Esophagus squamous epithelium (tissue), 5 donors: ENCODE results near the gene RAD51C. TPM values are rescaled to one million over a fixed set of nuclear protein-coding genes. Genes with fewer than 3 reads are reported as not detected.

Source experiments
- DNase-seq: peaks from one replicate; lab custom pipeline; 2025; lab: John Stamatoyannopoulos, UW
- H3K27ac ChIP-seq, 4 donors: fragments of 200-600 bp; sonication (generic); one replicate each; pipeline ENCODE4 v1.5.1; 2016 to 2019; ENCODE audit warnings: mild to moderate bottlenecking in 1 of 4
- H3K27me3 ChIP-seq, 4 donors: fragments of 200-600 bp; sonication (generic); 1 replicate in 3 of 4; 2 replicates in 1 of 4; pipeline versions ENCODE4 v1.5.1 to v1.6.0; 2017 to 2021; ENCODE audit warnings: antibody characterized with exemption in 1 of 4
- H3K36me3 ChIP-seq, 3 donors: fragments of 200-600 bp; sonication (generic); one replicate each; pipeline ENCODE4 v1.5.1; 2016 to 2019
- H3K4me1 ChIP-seq, 3 donors: fragments of 200-600 bp; sonication (generic); one replicate each; pipeline ENCODE4 v1.5.1; 2017 to 2019
- H3K4me3 ChIP-seq, 4 donors: fragments of 200-600 bp; sonication (generic); 1 replicate in 3 of 4; 2 replicates in 1 of 4; pipeline ENCODE4 v1.5.1; 2016 to 2019; ENCODE audit warnings: mild to moderate bottlenecking in 2 of 4, moderate library complexity in 1 of 4
- H3K9me3 ChIP-seq, 3 donors: fragments of 200-600 bp; sonication (generic); one replicate each; pipeline ENCODE4 v1.5.1; 2016 to 2019
- CTCF ChIP-seq, 6 experiments: fragments of 450-650 bp in 4 of 6; fragments of 200-600 bp in 2 of 6; sonication (generic) in 2 of 6; IDR thresholded peaks; one replicate each; pipeline ENCODE4 v1.5.1; 2016 to 2019; ENCODE audit warnings: antibody characterized with exemption in 6 of 6, mild to moderate bottlenecking in 4 of 6, moderate library complexity in 4 of 6
- POLR2A ChIP-seq, 4 donors: fragments of 450-650 bp; IDR thresholded peaks; one replicate each; pipeline ENCODE4 v1.6.1; 2017; ENCODE audit warnings: antibody characterized with exemption in 4 of 4, mild to moderate bottlenecking in 4 of 4, moderate library complexity in 3 of 4
- WGBS, 2 donors: methylation state at CpG; one replicate each; pipeline ENCODE4 v1.1.5; 2018; 5-methylcytosine and 5-hydroxymethylcytosine counted together
- intact Hi-C: fragments of 100-400 bp; cut with DNase I; formaldehyde crosslinking; loops from one replicate; pipeline ENCODE4 v1.15.0; 2022
- total RNA-seq, 4 donors: library from RNA; depleted of rRNA; stranded (reverse); fragments of >200 nt; gene quantifications; one replicate each; pipeline ENCODE4 v1.1.0, GENCODE V29; 2016
- donor health status: DM: yes; HTN: yes; CAD: no.

Gene RAD51C
- total RNA-seq, 4 donors from 2014 or later = 11.6 to 19.2 (median 14.6) TPM

- Histone ChIP-seq H3K27ac (no peak overlapping the region), H3K4me1 (peaks cover 0 to 22% (median 5%) of the 10 kb centered on the region in 3 donors), H3K4me3 (no peak overlapping the region), H3K27me3 (no peaks in the 10 kb centered on the region), H3K9me3 (no peaks in the 10 kb centered on the region), H3K36me3 (no peaks in the 10 kb centered on the region)
- TF ChIP-seq CTCF (IDR thresholded peaks at IDR 0.05) (no peak), POLR2A (IDR thresholded peaks at IDR 0.05) (no peak)
- whole genome bisulfite sequencing, 2 donors = 85 to 90% methylated on average over 4 of the region's 4 CpGs
- no peak for DNase-seq
- intact Hi-C loops = no loop called here
Observed at GRCh38 chr17:58660621-58661020, 31.8 kb upstream of the RAD51C start.

GRCh38 chr17:58661499-58661898 lies 30.9 kb upstream of the RAD51C start:
- 93 to 94% methylated on average over 26 of the region's 26 CpGs for WGBS, 2 donors
- H3K36me3 ChIP-seq = no peaks in the 10 kb centered on the region
- no peak for DNase-seq

GRCh38 chr17:58664302-58664701 lies 28.1 kb upstream of the RAD51C start:
- H3K4me3 ChIP-seq = no peak overlapping the region
- no peaks in the 10 kb centered on the region for H3K36me3 ChIP-seq
- intact Hi-C loops = no loop called here
- peaks cover 0 to 4% (median 0%) of the 10 kb centered on the region in 4 donors for H3K27me3 ChIP-seq
- no peak overlapping the region for H3K27ac ChIP-seq
- 80 to 81% methylated on average over 2 of the region's 2 CpGs for WGBS, 2 donors
- peaks cover 0 to 6% (median 0%) of the 10 kb centered on the region in 3 donors for H3K4me1 ChIP-seq
- TF ChIP-seq CTCF (IDR thresholded peaks at IDR 0.05) (no peak), POLR2A (IDR thresholded peaks at IDR 0.05) (no peak)
- H3K9me3 ChIP-seq = no peaks in the 10 kb centered on the region
- no peak for DNase-seq

More at GRCh38 chr17:58661499-58661898, 30.9 kb upstream of the RAD51C start:
- Histone ChIP-seq H3K27ac (no peak overlapping the region), H3K4me3 (no peak overlapping the region), H3K4me1 (peaks cover 0 to 22% (median 5%) of the 10 kb centered on the region in 3 donors), H3K27me3 (no peaks in the 10 kb centered on the region), H3K9me3 (no peaks in the 10 kb centered on the region)
- intact Hi-C loops = no loop called here
- TF ChIP-seq CTCF (IDR thresholded peaks at IDR 0.05) (no peak), POLR2A (IDR thresholded peaks at IDR 0.05) (no peak)

GRCh38 chr17:58665946-58666857 lies 26.2 kb upstream of the RAD51C start:
- 71 to 78% methylated on average over 24 to 25 of the region's 25 CpGs for WGBS, 2 donors
- intact Hi-C loops = no loop called here
- H3K27ac ChIP-seq = peak overlapping the region in 2 of 4 donors; percentile 37 to 42
- H3K36me3 ChIP-seq = no peaks in the 10 kb centered on the region
- TF ChIP-seq CTCF (IDR thresholded peaks at IDR 0.05) (no peak), POLR2A (IDR thresholded peaks at IDR 0.05) (no peak)
- no peaks in the 10 kb centered on the region for H3K9me3 ChIP-seq
- no peak for DNase-seq
- H3K4me1 ChIP-seq = no peaks in the 10 kb centered on the region
- H3K27me3 ChIP-seq = peaks cover 0 to 4% (median 0%) of the 10 kb centered on the region in 4 donors
- peak overlapping the region in 3 of 4 donors; percentile 4 to 37 (median 30) for H3K4me3 ChIP-seq

- Histone ChIP-seq H3K27me3 (peaks cover 0 to 4% (median 0%) of the 10 kb centered on the region in 4 donors), H3K27ac (peak overlapping the region in 2 of 4 donors; percentile 37 to 42), H3K36me3 (no peaks in the 10 kb centered on the region), H3K9me3 (no peaks in the 10 kb centered on the region), H3K4me1 (no peaks in the 10 kb centered on the region), H3K4me3 (peak overlapping the region in 3 of 4 donors; percentile 4 to 37 (median 30))
- WGBS, 2 donors = 44 to 60% methylated on average over 15 to 19 of the region's 19 CpGs
- intact Hi-C loops = no loop called here
- peak; percentile 20 for DNase-seq
- TF ChIP-seq POLR2A (IDR thresholded peaks at IDR 0.05) (no peak), CTCF (IDR thresholded peaks at IDR 0.05) (no peak)
Observed at GRCh38 chr17:58666858-58667267, 25.5 kb upstream of the RAD51C start.
